NCI-H2227 (cell line): ENCODE results near the gene CPD.

Experiments
- DNase-seq: peaks from one replicate; lab custom pipeline; 2025; ENCODE audit not compliant: unreplicated experiment; lab: John Stamatoyannopoulos, UW

Gene CPD

DNA sequence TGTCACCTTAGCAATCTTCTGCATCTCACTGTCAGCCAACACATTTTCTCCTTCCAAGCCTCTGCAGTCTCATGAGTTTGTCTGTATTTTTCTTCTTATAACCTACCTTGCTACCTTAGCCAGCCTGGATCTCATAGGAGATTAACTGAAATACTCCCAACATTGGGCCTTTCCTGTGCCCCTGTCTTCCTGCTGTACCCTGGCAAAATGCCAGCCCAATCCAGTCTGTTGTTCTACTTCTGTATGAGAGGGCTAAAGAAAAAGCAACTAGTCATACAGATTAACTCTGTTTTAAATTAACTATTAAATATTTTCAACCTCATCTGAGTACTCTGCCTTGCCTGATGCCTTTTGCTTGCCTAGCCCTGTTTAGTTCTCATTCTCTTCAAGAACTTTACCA lies 116.9 kb downstream of the CPD start:
- DNase-seq: no peak

DNA sequence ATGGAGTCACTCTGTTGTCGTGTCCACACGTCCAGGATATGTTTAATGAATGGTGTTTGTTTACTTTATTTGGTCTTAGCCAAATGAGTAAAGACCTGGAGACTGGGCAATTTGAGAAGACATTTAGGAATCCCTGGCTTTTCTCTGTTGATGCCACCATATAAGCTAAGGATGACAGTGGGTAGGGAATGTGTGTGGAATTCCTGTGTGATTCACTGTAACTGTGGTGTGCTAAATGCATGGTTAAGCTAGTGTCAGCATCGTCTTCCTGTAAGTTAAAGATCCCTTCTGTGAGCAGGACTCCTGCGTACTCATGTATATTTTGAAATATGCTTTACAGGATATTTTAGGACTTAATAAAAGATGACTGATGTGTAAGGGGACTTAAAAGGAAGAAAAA lies 124.8 kb downstream of the CPD start:
- DNase-seq: no peak

DNA sequence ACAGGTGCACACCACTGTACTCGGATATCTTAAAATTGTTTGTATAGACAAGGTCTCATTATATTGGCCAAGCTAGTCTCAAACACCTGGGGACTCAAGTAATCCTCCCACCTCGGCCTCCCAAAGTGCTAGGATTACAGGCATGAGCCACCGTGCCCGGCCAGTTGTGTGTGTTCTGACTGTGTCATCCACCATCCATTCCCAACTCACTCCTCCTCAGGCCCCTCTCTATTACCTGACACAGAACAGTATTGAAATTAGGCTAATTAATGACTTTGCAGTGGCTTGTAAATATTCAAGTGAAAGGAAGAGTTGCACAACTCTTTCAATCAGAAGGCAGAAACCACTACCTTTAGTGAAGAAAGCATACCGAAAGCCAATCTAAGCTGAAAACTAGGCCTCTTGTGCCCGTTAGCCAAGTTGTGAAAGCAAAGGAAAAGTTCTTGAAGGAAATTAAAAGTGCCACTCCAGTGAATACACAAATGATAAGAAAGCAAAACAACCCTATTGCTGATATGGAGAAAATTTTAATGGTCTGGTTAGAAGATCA lies 127.2 kb downstream of the CPD start:
- no peak for DNase-seq

DNA sequence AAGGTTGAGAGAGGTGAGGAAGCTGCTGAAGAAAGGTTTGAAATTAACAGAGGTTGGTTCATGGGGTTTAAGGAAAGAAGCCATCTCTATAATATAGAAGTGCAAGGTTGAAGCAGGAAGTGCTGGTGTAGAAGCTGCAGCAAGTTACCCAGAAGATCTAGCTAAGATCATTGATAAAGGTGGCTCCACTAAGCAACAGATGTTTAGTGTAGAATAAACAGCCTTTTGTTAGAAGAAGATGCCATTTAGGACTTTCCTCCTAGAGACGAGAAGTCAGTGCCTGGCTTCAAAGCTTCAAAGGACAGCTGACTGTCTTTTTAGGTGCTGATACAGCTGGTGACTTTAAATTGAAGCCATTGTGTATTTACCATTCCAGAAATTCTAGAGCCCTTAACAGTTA lies 127.8 kb downstream of the CPD start:
- no peak for DNase-seq

DNA sequence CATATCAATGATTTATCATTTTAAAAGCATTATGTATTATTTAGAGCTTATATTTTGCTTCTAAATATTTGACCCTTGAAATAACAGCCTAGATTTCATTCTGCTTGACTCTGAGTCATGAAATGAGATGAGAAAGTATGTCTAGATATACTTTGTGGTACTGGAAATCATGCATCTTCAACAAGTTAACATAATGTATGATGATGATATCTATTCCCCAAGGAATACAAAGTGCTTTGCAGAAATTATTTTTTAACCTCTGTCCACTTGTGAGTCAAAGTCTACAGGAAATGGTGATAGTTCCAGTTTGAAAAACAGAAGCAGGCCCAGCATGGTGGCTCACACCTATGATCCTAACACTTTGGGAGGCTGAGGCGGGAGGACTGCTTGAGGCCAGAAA lies 134.6 kb downstream of the CPD start:
- no peak for DNase-seq

DNA sequence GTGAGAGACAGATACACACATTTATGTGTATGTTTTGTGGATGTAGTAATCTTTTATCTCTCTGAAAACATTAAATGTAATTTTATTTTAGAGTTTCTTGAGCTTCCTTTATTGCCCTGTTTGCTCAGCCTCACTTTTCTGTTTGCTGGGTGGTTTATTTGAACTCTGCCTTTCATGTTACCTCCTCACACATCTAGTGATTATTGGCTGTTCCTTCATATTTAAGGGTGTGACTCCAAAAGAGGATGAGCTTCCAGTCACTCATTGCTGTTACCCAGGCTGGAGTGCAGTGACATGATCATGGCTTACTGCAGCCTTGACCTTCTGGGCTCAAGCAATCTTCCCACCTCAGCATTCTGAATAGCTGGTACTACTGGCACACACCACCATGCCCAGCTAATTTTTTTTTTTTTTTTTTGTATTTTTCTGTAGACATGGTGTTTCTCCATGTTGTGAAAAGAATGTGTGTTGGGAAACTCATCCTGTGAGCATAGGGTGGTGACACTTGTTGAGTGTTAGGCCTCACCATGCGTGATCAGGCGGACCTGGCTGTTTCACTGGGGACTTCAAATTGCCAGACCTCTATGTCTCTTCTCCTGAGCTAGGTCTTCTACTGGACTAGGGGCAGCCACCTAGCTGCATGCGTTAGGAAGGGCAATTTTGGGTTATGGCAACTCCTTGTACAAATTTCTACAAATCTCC lies 136.3 kb downstream of the CPD start:
- no peak for DNase-seq

DNA sequence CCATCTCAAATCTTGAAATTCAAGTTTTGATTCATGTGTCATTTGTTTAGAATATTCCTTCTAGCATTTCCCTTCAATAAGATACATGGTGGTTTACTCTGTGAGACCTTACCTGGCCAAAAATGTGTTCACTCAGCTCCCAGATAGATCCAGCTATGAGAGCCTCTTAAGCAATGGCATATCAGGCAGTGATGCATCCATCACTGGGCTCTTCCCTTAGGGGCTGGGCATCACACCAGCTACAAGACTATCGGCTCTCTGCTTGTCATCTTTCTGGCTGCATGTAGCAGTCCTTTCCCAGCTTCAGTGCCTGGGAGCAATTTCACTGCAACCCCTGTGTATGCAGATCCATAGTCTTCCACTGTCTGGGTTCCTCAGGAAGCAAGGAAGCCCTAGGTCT lies 139.1 kb downstream of the CPD start:
- no peak for DNase-seq

DNA sequence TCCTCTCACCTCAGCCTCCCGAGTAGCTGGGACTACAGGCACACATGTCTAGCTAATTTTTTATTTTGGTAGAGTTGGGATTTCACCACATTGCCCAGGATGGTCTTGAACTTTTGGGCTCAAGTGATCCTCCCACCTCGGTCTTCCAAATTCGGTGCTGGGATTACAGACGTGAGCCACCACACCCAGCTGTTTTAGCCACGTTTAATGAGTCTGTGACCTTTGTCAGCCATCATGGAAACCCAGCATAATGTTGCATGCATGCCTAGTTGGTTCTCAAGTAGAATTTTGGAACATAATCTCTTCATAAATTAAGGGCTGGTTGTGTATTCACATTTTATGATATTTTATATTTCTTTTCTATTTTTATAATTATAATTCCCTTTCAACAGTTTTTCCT lies 140.4 kb downstream of the CPD start:
- DNase-seq: no peak
